Measurements from ENCODE around the gene UQCR11.

GRCh38 chr19:1630811-1631210 lies 25.5 kb upstream of the UQCR11 start:
- TF ChIP-seq CTCF (conservative IDR thresholded peaks at IDR 0.05 in 1 of 2, IDR thresholded peaks at IDR 0.05 in 1 of 2; ENCODE audit: extremely low read depth in 1 of 2, insufficient read depth in 1 of 2, low read depth in 1 of 2, low read length in 2 of 2) (no peak), EZH2 (IDR thresholded peaks at IDR 0.05; ENCODE audit: borderline replicate concordance, low read length) (no peak)

Measured in mammary epithelial cell (primary cell).